Naive B cell (primary cell): ENCODE results near the gene DIAPH2. TPM values are rescaled to one million over a fixed set of nuclear protein-coding genes. Genes with fewer than 3 reads are reported as not detected.
"Not testable (repeated sequence)": the region's sequence is repeated elsewhere in the genome, so short reads cannot be mapped to it uniquely, and the experiment has no call there.

Experiments used
- ATAC-seq, 2 donors: fragments of 150-1000 bp; cut with Tn5 transposase; 2 replicates each; pipeline ENCODE4 v1.10.0; 2021; ENCODE audit warnings: low read depth in 2 of 2, mild to moderate bottlenecking in 2 of 2, moderate library complexity in 2 of 2
- DNase-seq: peaks from one replicate; pipeline ENCODE4 v3.0.0; 2022
- H3K27ac Mint-ChIP-seq, 6 donors: one replicate each; pipeline ENCODE4 v1.8.0; 2020 to 2022; ENCODE audit warnings: mild to moderate bottlenecking in 6 of 6, mixed read lengths in 6 of 6, moderate library complexity in 5 of 6, inconsistent platforms in 2 of 6
- H3K27me3 Mint-ChIP-seq, 3 donors: one replicate each; pipeline ENCODE4 v1.8.0; 2021 to 2022; ENCODE audit warnings: mixed read lengths in 3 of 3, mild to moderate bottlenecking in 1 of 3
- H3K36me3 Mint-ChIP-seq, 2 donors: one replicate each; pipeline ENCODE4 v1.8.0; 2020 to 2022; ENCODE audit warnings: mixed read lengths in 2 of 2, inconsistent platforms in 1 of 2, mild to moderate bottlenecking in 1 of 2
- H3K4me1 Mint-ChIP-seq, 3 donors: one replicate each; pipeline ENCODE4 v1.8.0; 2020 to 2022; ENCODE audit warnings: mixed read lengths in 3 of 3, inconsistent platforms in 1 of 3, mild to moderate bottlenecking in 1 of 3, moderate library complexity in 1 of 3
- H3K4me3 Mint-ChIP-seq, 8 donors: one replicate each; pipeline ENCODE4 v1.8.0; 2020 to 2022; ENCODE audit warnings: mild to moderate bottlenecking in 8 of 8, mixed read lengths in 8 of 8, moderate library complexity in 8 of 8, inconsistent platforms in 2 of 8
- H3K9me3 Mint-ChIP-seq, 7 donors: one replicate each; pipeline ENCODE4 v1.8.0; 2020 to 2022; ENCODE audit warnings: mixed read lengths in 7 of 7, mild to moderate bottlenecking in 5 of 7, inconsistent platforms in 2 of 7, moderate library complexity in 1 of 7
- polyA plus RNA-seq, 6 donors: library from polyadenylated mRNA; unstranded; fragments of 300-500 nt; fragmentation: Illumina TruSeq; gene quantifications; one replicate each; pipeline ENCODE4 v1.2.3, GENCODE V29; 2021; ENCODE audit warnings: low read depth in 6 of 6

DIAPH2 gene
- polyA plus RNA-seq, 6 donors from 2014 or later = 6.4 to 15.2 (median 9.9) TPM

GRCh38 chrX:96859422-96859821 lies 174.8 kb downstream of the DIAPH2 start:
- H3K27me3 Mint-ChIP-seq, H3K27ac Mint-ChIP-seq, H3K9me3 Mint-ChIP-seq, DNase-seq, H3K36me3 Mint-ChIP-seq, H3K4me3 Mint-ChIP-seq, ATAC-seq: not testable (repeated sequence)
- H3K4me1 Mint-ChIP-seq = peaks cover 8 to 13% (median 11%) of the 10 kb centered on the region in 3 donors

DNA sequence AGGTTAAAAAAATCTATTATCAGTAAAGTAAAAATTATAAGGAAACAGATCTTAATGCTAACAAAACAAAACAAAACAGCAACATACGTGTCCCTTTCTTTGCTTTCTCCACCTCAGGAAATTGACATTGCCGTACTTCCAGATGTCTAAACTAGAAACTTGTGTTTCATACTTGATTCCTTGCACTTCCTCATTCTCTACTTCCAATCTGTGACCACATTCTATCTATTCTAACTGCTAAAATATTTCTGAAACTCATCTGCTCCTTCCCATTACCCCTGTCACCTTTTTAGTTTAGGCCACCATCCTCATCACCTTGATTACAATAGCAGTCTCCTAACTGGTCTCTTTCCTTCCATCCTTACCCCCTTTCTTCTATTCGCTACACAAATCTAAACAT lies 176.6 kb downstream of the DIAPH2 start:
- Mint-ChIP-seq H3K27me3 (no peaks in the 10 kb centered on the region), H3K4me1 (peaks cover 8 to 16% (median 11%) of the 10 kb centered on the region in 3 donors), H3K36me3 (no peaks in the 10 kb centered on the region), H3K4me3 (peak overlapping the region in 4 of 8 donors; percentile 1 to 20 (median 14)), H3K27ac (peak overlapping the region in 4 of 6 donors; percentile 11 to 56 (median 26)), H3K9me3 (peaks cover 0 to 4% (median 0%) of the 10 kb centered on the region in 7 donors)
- ATAC-seq (peak in 1 of 2 donors; percentile 51), DNase-seq (no peak)

DNA sequence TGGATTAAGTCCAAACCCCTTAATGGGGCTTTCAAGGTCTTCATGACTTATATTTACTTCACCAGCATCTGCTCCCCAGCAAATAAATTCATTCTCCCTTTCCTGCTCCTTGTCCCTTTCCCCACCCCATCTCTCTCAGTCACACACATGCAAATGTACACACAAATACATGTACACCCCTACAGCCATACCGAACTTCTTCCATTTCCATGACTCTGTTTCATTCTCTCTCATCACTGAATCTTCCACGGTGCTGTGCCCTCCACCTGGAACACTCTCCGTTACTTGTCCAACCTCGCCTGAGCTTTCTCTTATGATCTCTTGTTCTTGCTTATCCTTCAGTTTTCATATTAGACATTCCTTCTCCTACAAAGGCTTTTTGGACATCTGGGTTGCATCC lies 177.0 kb downstream of the DIAPH2 start:
- ATAC-seq (no peak), DNase-seq (no peak)
- peak overlapping the region in 4 of 6 donors; percentile 3 to 32 (median 10) for H3K27ac Mint-ChIP-seq
- H3K27me3 Mint-ChIP-seq = no peaks in the 10 kb centered on the region
- peaks cover 8 to 16% (median 11%) of the 10 kb centered on the region in 3 donors for H3K4me1 Mint-ChIP-seq
- H3K4me3 Mint-ChIP-seq = peak overlapping the region in 2 of 8 donors; percentile 7 to 20
- H3K36me3 Mint-ChIP-seq = no peaks in the 10 kb centered on the region
- H3K9me3 Mint-ChIP-seq = peaks cover 0 to 4% (median 0%) of the 10 kb centered on the region in 7 donors

GRCh38 chrX:96883608-96884007 lies 199.0 kb downstream of the DIAPH2 start, which contains the start of gene RPA4:
Gene RPA4 (plus strand): TSS chrX:96883908. CDS start chrX:96884311, 403 bp downstream.
- no peaks in the 10 kb centered on the region for H3K4me1 Mint-ChIP-seq
- no peak for ATAC-seq
- H3K4me3 Mint-ChIP-seq = no peak within 1 kb of the TSS
- H3K27ac Mint-ChIP-seq = peak within 1 kb of the TSS in 1 of 6 donors; percentile 79
- H3K27me3 Mint-ChIP-seq = no peaks in the 10 kb centered on the region
- DNase-seq = no peak
- no peaks in the 10 kb centered on the region for H3K36me3 Mint-ChIP-seq
- no peaks in the 10 kb centered on the region for H3K9me3 Mint-ChIP-seq

GRCh38 chrX:96884027-96884426 lies 199.4 kb downstream of the DIAPH2 start:
- no peak for ATAC-seq
- Mint-ChIP-seq H3K9me3 (no peaks in the 10 kb centered on the region), H3K4me3 (no peak overlapping the region), H3K36me3 (no peaks in the 10 kb centered on the region), H3K4me1 (no peaks in the 10 kb centered on the region), H3K27ac (no peak overlapping the region), H3K27me3 (no peaks in the 10 kb centered on the region)
- DNase-seq = no peak

GRCh38 chrX:96889726-96890125 lies 205.1 kb downstream of the DIAPH2 start:
- Mint-ChIP-seq H3K27ac (no peak overlapping the region), H3K27me3 (no peaks in the 10 kb centered on the region), H3K36me3 (peaks cover 0 to 3% of the 10 kb centered on the region in 2 donors), H3K4me3 (no peak overlapping the region), H3K9me3 (peaks cover 0 to 3% (median 0%) of the 10 kb centered on the region in 7 donors), H3K4me1 (no peaks in the 10 kb centered on the region)
- DNase-seq (no peak), ATAC-seq (no peak)

DNA sequence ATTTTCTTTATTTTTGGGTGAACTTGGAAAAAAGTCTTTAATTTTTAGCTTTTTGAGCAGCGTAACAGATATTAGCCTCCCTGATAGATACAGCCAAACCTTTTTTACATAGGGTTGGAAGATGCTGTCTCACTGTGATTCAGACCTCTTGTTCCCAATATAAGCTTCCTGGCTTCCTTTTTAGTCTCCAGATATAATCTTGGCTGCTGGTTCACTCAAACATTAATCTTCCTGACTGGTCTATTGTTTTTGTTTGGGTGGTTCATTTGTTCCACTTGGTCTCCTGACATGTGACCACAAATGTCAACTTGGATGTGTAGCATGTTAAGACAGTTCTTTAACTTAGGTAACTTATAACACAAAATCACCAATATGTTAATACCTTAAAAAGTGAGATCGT lies 222.1 kb downstream of the DIAPH2 start:
- H3K9me3 Mint-ChIP-seq = no peaks in the 10 kb centered on the region

DNA sequence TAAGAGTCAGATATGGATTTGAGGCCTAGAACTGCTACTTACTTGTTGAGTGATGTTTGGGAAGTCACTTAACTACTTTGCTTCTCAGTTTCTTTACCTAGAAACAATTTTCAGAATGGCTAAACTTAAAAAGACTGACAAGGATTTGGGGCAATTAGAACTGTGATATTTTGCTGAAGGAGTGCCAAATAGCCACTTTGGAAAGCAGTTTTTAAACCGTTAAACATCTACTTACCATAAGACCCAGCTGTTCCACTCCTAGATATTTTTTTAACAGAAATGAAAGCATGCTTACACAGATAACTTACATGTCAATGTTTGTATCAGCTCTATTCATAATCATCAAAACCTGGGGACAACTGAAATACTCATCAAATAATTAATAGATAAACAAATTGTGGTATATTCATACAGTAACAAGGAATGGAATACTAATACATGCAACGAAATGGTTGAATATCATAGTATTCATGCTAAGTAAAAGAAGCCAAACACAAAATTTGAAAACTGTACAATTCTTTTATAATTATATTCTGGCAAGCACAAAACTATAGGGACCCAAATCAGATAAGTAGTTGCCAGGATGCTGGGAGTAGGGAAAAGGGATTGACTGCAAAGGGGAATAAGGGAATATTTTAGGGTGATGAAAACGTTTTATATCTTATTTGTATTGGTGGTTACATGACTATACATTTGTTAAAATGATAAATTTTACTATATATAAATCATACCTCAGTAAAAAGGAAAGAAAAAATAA lies 223.1 kb downstream of the DIAPH2 start:
- H3K27ac Mint-ChIP-seq = no peak overlapping the region
- H3K27me3 Mint-ChIP-seq = no peaks in the 10 kb centered on the region
- no peaks in the 10 kb centered on the region for H3K9me3 Mint-ChIP-seq

More for the DNA sequence above, 222.1 kb downstream of the DIAPH2 start:
- Mint-ChIP-seq H3K27ac (no peak overlapping the region), H3K27me3 (no peaks in the 10 kb centered on the region), H3K36me3 (no peaks in the 10 kb centered on the region), H3K4me3 (no peak overlapping the region), H3K4me1 (no peaks in the 10 kb centered on the region)
- DNase-seq (no peak), ATAC-seq (no peak)

GRCh38 chrX:96909291-96909690 lies 224.6 kb downstream of the DIAPH2 start:
- Mint-ChIP-seq H3K27ac (no peak overlapping the region), H3K27me3 (no peaks in the 10 kb centered on the region), H3K9me3 (no peaks in the 10 kb centered on the region), H3K4me3 (no peak overlapping the region), H3K36me3 (no peaks in the 10 kb centered on the region), H3K4me1 (no peaks in the 10 kb centered on the region)
- DNase-seq (no peak), ATAC-seq (no peak)

More for the DNA sequence above, 223.1 kb downstream of the DIAPH2 start:
- DNase-seq = no peak
- no peaks in the 10 kb centered on the region for H3K36me3 Mint-ChIP-seq
- H3K4me1 Mint-ChIP-seq = no peaks in the 10 kb centered on the region
- H3K4me3 Mint-ChIP-seq = no peak overlapping the region
- ATAC-seq = no peak

DNA sequence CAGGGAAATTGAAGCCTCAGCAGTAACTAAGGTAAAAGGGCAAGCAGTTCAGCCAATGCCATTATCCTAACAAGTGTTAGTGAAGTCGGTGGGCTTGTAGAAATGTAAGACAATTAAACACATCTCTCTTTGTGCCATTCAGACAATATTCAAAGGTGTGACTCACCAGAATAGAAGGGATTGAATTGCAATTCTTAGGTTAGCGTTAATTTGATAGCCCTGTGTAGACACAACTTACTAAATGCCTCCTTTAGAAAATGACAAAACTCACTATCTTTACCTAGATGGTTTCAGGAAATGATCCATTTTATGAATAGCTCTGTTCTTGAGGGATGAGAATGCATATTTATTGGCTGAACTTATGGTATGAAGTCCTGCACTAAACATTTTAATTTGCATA lies 234.2 kb downstream of the DIAPH2 start:
- H3K36me3 Mint-ChIP-seq = no peaks in the 10 kb centered on the region
- H3K4me1 Mint-ChIP-seq = no peaks in the 10 kb centered on the region
- DNase-seq = no peak
- no peak for ATAC-seq
- no peaks in the 10 kb centered on the region for H3K9me3 Mint-ChIP-seq
- H3K4me3 Mint-ChIP-seq = no peak overlapping the region
- H3K27me3 Mint-ChIP-seq = no peaks in the 10 kb centered on the region
- no peak overlapping the region for H3K27ac Mint-ChIP-seq

GRCh38 chrX:96919672-96920071 lies 235.0 kb downstream of the DIAPH2 start:
- H3K27ac Mint-ChIP-seq = no peak overlapping the region
- H3K27me3 Mint-ChIP-seq = no peaks in the 10 kb centered on the region
- no peaks in the 10 kb centered on the region for H3K36me3 Mint-ChIP-seq
- no peaks in the 10 kb centered on the region for H3K4me1 Mint-ChIP-seq
- no peaks in the 10 kb centered on the region for H3K9me3 Mint-ChIP-seq
- no peak overlapping the region for H3K4me3 Mint-ChIP-seq
- DNase-seq (no peak), ATAC-seq (no peak)

- no peak for ATAC-seq
- Mint-ChIP-seq H3K27ac (peak overlapping the region in 1 of 6 donors; percentile 22), H3K9me3 (peaks cover 0 to 8% (median 0%) of the 10 kb centered on the region in 7 donors), H3K36me3 (no peaks in the 10 kb centered on the region), H3K27me3 (no peaks in the 10 kb centered on the region), H3K4me1 (no peaks in the 10 kb centered on the region), H3K4me3 (no peak overlapping the region)
- DNase-seq = no peak
Measured at GRCh38 chrX:96924581-96924980, 239.9 kb downstream of the DIAPH2 start.

DNA sequence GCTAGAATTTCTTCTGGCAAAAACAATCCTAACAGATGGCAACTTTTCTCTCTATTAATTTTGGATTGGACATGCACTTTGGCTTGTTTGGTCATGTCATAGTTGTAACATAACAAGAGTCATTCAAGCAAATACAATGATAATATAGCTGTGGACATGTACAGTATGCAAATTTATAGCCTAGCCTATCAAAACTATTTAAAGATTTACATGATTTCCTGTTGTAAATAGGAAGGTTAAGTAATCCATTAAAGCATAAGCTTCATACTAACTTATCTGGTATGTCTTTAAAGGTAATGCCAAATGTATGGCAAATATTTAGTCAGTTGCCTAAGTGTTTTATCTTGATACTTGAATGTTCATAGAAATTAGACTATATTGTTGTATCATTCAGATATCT lies 244.4 kb downstream of the DIAPH2 start:
- H3K36me3 Mint-ChIP-seq = no peaks in the 10 kb centered on the region
- no peak for ATAC-seq
- no peaks in the 10 kb centered on the region for H3K4me1 Mint-ChIP-seq
- no peak overlapping the region for H3K4me3 Mint-ChIP-seq
- peaks cover 0 to 8% (median 0%) of the 10 kb centered on the region in 7 donors for H3K9me3 Mint-ChIP-seq
- no peak for DNase-seq
- H3K27ac Mint-ChIP-seq = no peak overlapping the region
- H3K27me3 Mint-ChIP-seq = no peaks in the 10 kb centered on the region

- DNase-seq (no peak), ATAC-seq (no peak)
- H3K4me3 Mint-ChIP-seq = no peak overlapping the region
- H3K27me3 Mint-ChIP-seq = no peaks in the 10 kb centered on the region
- peaks cover 40 to 41% of the 10 kb centered on the region in 2 donors for H3K36me3 Mint-ChIP-seq
- no peaks in the 10 kb centered on the region for H3K4me1 Mint-ChIP-seq
- no peak overlapping the region for H3K27ac Mint-ChIP-seq
- peaks cover 7 to 56% (median 35%) of the 10 kb centered on the region in 7 donors for H3K9me3 Mint-ChIP-seq
Measured at GRCh38 chrX:96957718-96958117, 273.1 kb downstream of the DIAPH2 start.
